K562 (cell line): Measurements from ENCODE around the gene PRXL2A. TPM values are rescaled to one million over a fixed set of nuclear protein-coding genes. Genes with fewer than 3 reads are reported as not detected.

Experiments used
- ASH1L ChIP-seq: fragments of 450-650 bp; IDR thresholded peaks from 2 replicates; pipeline ENCODE4 v1.6.1; 2018; ENCODE audit warnings: borderline replicate concordance, mild to moderate bottlenecking, low read depth; ENCODE audit not compliant: partially characterized antibody
- ATF2 ChIP-seq: sonication (generic); formaldehyde crosslinking; IDR thresholded peaks from 2 replicates; pipeline ENCODE4 v1.8.1; 2022; ENCODE audit warnings: missing genetic modification reagents
- CBFA2T2 ChIP-seq: fragments of 450-650 bp; conservative IDR thresholded peaks from 2 replicates; pipeline ENCODE4 v1.6.1; 2017; ENCODE audit warnings: mild to moderate bottlenecking
- CTCF ChIP-seq, 3 experiments: IDR thresholded peaks in 2 of 3; conservative IDR thresholded peaks in 1 of 3; 2 replicates each; pipeline ENCODE4 v1.5.1; 2011 to 2012; ENCODE audit warnings: low read length in 3 of 3, mild to moderate bottlenecking in 3 of 3, control low read depth in 2 of 3, improper control_type of control experiment in 1 of 3, inconsistent platforms in 1 of 3, low read depth in 1 of 3, mixed read lengths in 1 of 3, moderate library complexity in 1 of 3; ENCODE audit not compliant: insufficient read depth in 2 of 3
- DIDO1 ChIP-seq: fragments of 450-650 bp; IDR thresholded peaks from 2 replicates; pipeline ENCODE4 v1.6.1; 2016; ENCODE audit warnings: low read depth, missing biosample characterization, missing genetic modification characterization
- DLX4 ChIP-seq: fragments of 250-450 bp; sonication (Bioruptor Pico); IDR thresholded peaks from 2 replicates; pipeline ENCODE4 v1.6.1; 2021; ENCODE audit warnings: mild to moderate bottlenecking
- ELF4 ChIP-seq: fragments of 450-650 bp; formaldehyde crosslinking; IDR thresholded peaks from 2 replicates; pipeline ENCODE4 v1.4.0; 2022; ENCODE audit warnings: missing genetic modification characterization
- HDGF ChIP-seq: fragments of 450-650 bp; IDR thresholded peaks from 2 replicates; pipeline ENCODE4 v1.6.1; 2016
- HMGN3 ChIP-seq: IDR thresholded peaks from 2 replicates; pipeline ENCODE4 v1.6.1; 2011; ENCODE audit warnings: borderline replicate concordance, low read depth, mild to moderate bottlenecking, mixed read lengths, low read length; ENCODE audit not compliant: insufficient read length; ENCODE audit errors: extremely low read depth
- ID3 ChIP-seq, 2 experiments: fragments of 250-450 bp in 1 of 2; fragments of 450-650 bp in 1 of 2; sonication (Bioruptor Pico) in 1 of 2; IDR thresholded peaks; 2 replicates each; pipeline versions ENCODE4 v1.6.1 to v1.8.0; 2016 to 2021; ENCODE audit warnings: mild to moderate bottlenecking in 2 of 2, moderate library complexity in 2 of 2, missing compliant biosample characterization in 1 of 2, missing genetic modification characterization in 1 of 2
- IFI16 ChIP-seq: fragments of 250-450 bp; sonication (Bioruptor Pico); IDR thresholded peaks from 2 replicates; pipeline ENCODE4 v2.1.2; 2022; ENCODE audit warnings: mild to moderate bottlenecking, inconsistent platforms
- MBD2 ChIP-seq: sonication (generic); IDR thresholded peaks from 2 replicates; pipeline ENCODE4 v1.6.1; 2016; ENCODE audit warnings: low read depth, borderline replicate concordance
- PTTG1 ChIP-seq: fragments of 450-650 bp; IDR thresholded peaks from 2 replicates; pipeline ENCODE4 v1.6.1; 2016; ENCODE audit warnings: low read depth, mild to moderate bottlenecking, missing genetic modification characterization, missing compliant biosample characterization
- RBM17 ChIP-seq: fragments of 200-400 bp; formaldehyde crosslinking; IDR thresholded peaks from 2 replicates; pipeline ENCODE4 v1.6.1; 2017; ENCODE audit warnings: low read depth, mild to moderate bottlenecking, low read length, borderline replicate concordance
- RCOR1 ChIP-seq, 2 experiments: IDR thresholded peaks; 2 replicates each; pipeline ENCODE4 v1.6.1; 2012; ENCODE audit warnings: low read depth in 2 of 2, low read length in 2 of 2, borderline replicate concordance in 1 of 2, improper control_type of control experiment in 1 of 2
- TSHZ1 ChIP-seq: fragments of 250-450 bp; sonication (Bioruptor Pico); IDR thresholded peaks from 2 replicates; pipeline ENCODE4 v1.4.0; 2020; ENCODE audit warnings: mild to moderate bottlenecking, moderate library complexity
- ZNF3 ChIP-seq: fragments of 250-450 bp; sonication (Bioruptor Pico); IDR thresholded peaks from 2 replicates; pipeline ENCODE4 v1.5.0; 2021; ENCODE audit warnings: mild to moderate bottlenecking, moderate library complexity
- polyA plus RNA-seq, 8 experiments: library from polyadenylated mRNA; depleted of rRNA in 4 of 8; stranded (reverse) in 5 of 8; unstranded in 3 of 8; fragments of >200 nt; fragmentation: Nextera tagmentation in 2 of 8; fragmentation: Illumina TruSeq in 1 of 8; extraction: Ambion mirVana in 2 of 8; extraction: Trizol in 1 of 8; gene quantifications; 2 replicates each; pipeline versions ENCODE4 v1.2.1 to v1.2.3, GENCODE V29; 2011 to 2014; ENCODE audit warnings: inconsistent platforms in 1 of 8, missing spikeins in 1 of 8
- total RNA-seq, 7 experiments: library from RNA; depleted of rRNA in 6 of 7; stranded (reverse); fragments of >200 nt in 6 of 7; fragmentation: Illumina TruSeq in 2 of 7; extraction: Trizol in 2 of 7; gene quantifications; 2 replicates each; pipeline versions ENCODE4 v1.2.1 to v1.2.3, GENCODE V29; 2011 to 2021; ENCODE audit warnings: low replicate concordance in 1 of 7
- TF ChIP-seq, protein P1 (sequence below): sonication (generic); formaldehyde crosslinking; IDR thresholded peaks from 2 replicates; pipeline ENCODE4 v1.8.1; 2022; ENCODE audit warnings: missing genetic modification reagents

Gene PRXL2A
- total and polyA plus RNA-seq, 9 of the 15 experiments (the other 6 are each of a cell fraction or from before 2014, with no cell fraction given), result 0.14 to 1.2 (median 0.75) TPM

DNA sequence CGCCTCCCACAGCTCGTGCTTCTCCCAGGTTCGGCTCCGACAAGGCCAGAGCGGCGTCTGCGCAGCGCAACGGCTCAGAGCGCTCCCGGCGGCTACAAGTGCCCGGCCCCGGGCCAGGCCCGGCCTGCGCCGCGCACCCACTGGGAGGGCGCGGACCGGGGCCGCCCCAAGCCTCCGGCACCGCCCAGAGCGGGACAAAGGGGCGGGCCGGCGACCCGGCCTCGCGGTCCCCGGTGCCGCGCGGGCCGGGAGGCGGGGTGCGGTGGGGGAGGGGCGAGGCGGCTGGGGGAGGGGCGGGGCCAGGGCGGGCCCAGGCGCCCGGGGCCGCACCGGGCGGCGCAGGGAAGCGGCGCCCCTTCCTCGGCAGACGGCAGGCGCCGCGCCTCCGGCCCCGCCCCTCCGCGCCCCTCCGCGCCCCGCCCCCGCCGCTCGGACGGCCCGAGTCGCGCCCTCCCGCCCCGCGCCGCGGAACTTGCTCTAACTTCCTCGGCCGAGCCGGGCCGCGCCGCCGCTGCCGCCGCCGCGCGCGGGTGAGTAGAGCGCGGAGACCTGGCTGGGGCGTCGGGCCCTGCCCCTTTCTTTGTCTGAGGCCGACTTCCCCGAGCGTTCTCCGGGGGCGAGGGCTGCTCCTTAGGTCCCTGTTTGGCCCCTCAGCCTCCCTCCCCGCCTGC lies 45.6 kb downstream of the PRXL2A start, which contains the start of gene TSPAN14 (continued):
- TF ChIP-seq ID3 (CRISPR knock-in tag; IDR thresholded peaks at IDR 0.05), result no peak
- no peak for TF ChIP-seq ID3 (tag; IDR thresholded peaks at IDR 0.05)
- no peak for TF ChIP-seq ELF4 (CRISPR knock-in tag)
- 0 out of 6 replicates have a peak, but pooled peaks of 1 of the 3 experiments have one; percentile 2 for TF ChIP-seq CTCF (IDR thresholded peaks at IDR 0.05 in 2 of 3, conservative IDR thresholded peaks at IDR 0.05 in 1 of 3; ENCODE audit: insufficient read depth in 2 of 3, low read depth in 1 of 3, low read length in 3 of 3)
- no peak for TF ChIP-seq DIDO1 (tag)
- TF ChIP-seq ZNF3 (CRISPR knock-in tag), result no peak
- TF ChIP-seq RCOR1 (IDR thresholded peaks at IDR 0.05; ENCODE audit: borderline replicate concordance in 1 of 2, low read depth in 2 of 2, low read length in 2 of 2), result 0 out of 4 replicates have a peak, but pooled peaks of 1 of the 2 experiments have one; percentile 21
- TF ChIP-seq ATF2 (CRISPR knock-in tag), result no peak
- TF ChIP-seq TSHZ1, result no peak
- no peak for TF ChIP-seq DLX4 (CRISPR knock-in tag)
- TF ChIP-seq PTTG1, result no peak
- no peak for TF ChIP-seq HDGF
- TF ChIP-seq CBFA2T2, result no peak
- TF ChIP-seq MBD2, result no peak
- TF ChIP-seq, protein P1, sequence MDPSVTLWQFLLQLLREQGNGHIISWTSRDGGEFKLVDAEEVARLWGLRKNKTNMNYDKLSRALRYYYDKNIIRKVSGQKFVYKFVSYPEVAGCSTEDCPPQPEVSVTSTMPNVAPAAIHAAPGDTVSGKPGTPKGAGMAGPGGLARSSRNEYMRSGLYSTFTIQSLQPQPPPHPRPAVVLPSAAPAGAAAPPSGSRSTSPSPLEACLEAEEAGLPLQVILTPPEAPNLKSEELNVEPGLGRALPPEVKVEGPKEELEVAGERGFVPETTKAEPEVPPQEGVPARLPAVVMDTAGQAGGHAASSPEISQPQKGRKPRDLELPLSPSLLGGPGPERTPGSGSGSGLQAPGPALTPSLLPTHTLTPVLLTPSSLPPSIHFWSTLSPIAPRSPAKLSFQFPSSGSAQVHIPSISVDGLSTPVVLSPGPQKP (CRISPR knock-in tag), result no peak
- TF ChIP-seq ASH1L, result no peak
- TF ChIP-seq IFI16 (CRISPR knock-in tag), result no peak
- TF ChIP-seq HMGN3, result peak; percentile 79
- TF ChIP-seq RBM17, result no peak
